Measurements from ENCODE around the gene TMEM178B.

TMEM178B gene

DNA sequence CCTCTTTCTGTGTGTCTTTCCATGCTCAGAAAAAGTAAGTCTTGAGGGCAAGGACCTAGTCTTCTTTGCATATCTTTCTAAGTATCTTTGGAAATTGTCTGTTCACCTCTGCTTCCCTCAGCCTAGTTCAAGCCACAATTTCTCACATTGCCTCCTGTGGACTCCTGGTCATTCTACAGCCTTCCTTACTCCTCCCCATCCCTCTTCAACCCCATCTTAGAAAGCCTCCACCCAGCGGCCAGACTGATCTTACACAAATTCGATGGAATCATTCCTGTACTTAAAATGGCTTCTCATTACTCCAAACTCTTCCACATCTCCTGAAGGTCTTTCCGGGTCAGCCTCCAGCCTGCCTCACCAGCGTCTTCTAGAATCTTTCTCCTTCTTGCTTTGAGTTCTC, 453.2 kb downstream of the TMEM178B start:
- Histone ChIP-seq H3K4me3 (ENCODE audit: low read depth, low read length) (no peak overlapping the region), H3K4me1 (ENCODE audit: control insufficient read depth, insufficient read depth, low read length) (no peaks in the 10 kb centered on the region), H3K27ac (ENCODE audit: extremely low read depth, low read depth, low read length) (no peak overlapping the region), H3K36me3 (ENCODE audit: control insufficient read depth in 2 of 2, insufficient read depth in 1 of 2, low read length in 2 of 2) (no peaks in the 10 kb centered on the region), H3K9me3 (ENCODE audit: control insufficient read depth, insufficient read depth, low read depth, low read length) (no peaks in the 10 kb centered on the region)
- ChIA-PET CTCF (no interaction called here), POLR2A (interaction anchor here (0.7 kb wide), 1 partner anchor 46 kb away, joined by 3 read pairs; no protein-coding TSS in a partner anchor)
- no peak for TF ChIP-seq ZNF548 (tag by site-specific recombination; IDR thresholded peaks at IDR 0.05)
- no peak for TF ChIP-seq ZSCAN16 (tag by site-specific recombination; IDR thresholded peaks at IDR 0.05)
- TF ChIP-seq ZNF433 (tag by site-specific recombination; IDR thresholded peaks at IDR 0.05; ENCODE audit: low read depth), result no peak
- TF ChIP-seq ZBTB1 (tag by site-specific recombination; IDR thresholded peaks at IDR 0.05), result no peak
- TF ChIP-seq ZNF585B (tag by site-specific recombination; IDR thresholded peaks at IDR 0.05), result no peak
- TF ChIP-seq ZNF311 (tag by site-specific recombination; IDR thresholded peaks at IDR 0.05; ENCODE audit: borderline replicate concordance), result no peak
- no peak for TF ChIP-seq ZNF2 (tag by site-specific recombination; IDR thresholded peaks at IDR 0.05)
- no peak for TF ChIP-seq HOXC10 (CRISPR knock-in tag; IDR thresholded peaks at IDR 0.05)
- no peak for TF ChIP-seq ZNF132 (tag by site-specific recombination; IDR thresholded peaks at IDR 0.05; ENCODE audit: borderline replicate concordance)

DNA sequence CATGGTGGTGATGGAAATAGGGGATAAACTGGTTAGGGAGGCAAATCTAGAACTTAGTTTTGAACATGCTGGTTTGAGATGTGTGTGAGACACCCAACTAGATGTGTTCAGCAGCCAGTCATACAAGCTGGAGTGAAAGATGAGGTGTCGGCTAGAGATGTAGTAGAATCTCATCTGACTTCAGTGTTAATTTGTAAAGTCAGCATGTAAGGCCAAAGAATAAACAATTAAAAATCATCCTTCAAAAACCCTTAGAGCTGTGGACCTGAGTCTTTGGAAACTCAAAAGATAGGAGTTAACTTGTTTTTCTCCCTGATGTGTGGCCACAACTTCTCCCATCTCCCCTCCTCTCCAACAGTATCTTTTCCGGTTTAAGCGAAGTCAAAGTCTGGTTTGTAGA, 454.5 kb downstream of the TMEM178B start:
- no peak overlapping the region for H3K27ac ChIP-seq (ENCODE audit: extremely low read depth, low read depth, low read length)
- POLR2A ChIA-PET, result no interaction called here
- H3K36me3 ChIP-seq (ENCODE audit: control insufficient read depth in 2 of 2, insufficient read depth in 1 of 2, low read length in 2 of 2), result no peaks in the 10 kb centered on the region
- no peaks in the 10 kb centered on the region for H3K9me3 ChIP-seq (ENCODE audit: control insufficient read depth, insufficient read depth, low read depth, low read length)
- CTCF ChIA-PET, result no interaction called here
- no peaks in the 10 kb centered on the region for H3K4me1 ChIP-seq (ENCODE audit: control insufficient read depth, insufficient read depth, low read length)
- H3K4me3 ChIP-seq (ENCODE audit: low read depth, low read length), result no peak overlapping the region
- TF ChIP-seq ZNF660 (tag by site-specific recombination; IDR thresholded peaks at IDR 0.05) (no peak), OVOL3 (tag by site-specific recombination; IDR thresholded peaks at IDR 0.05) (no peak), ZIC2 (tag by site-specific recombination; IDR thresholded peaks at IDR 0.05) (no peak), ZNF792 (tag by site-specific recombination; IDR thresholded peaks at IDR 0.05) (no peak), KLF8 (tag by site-specific recombination; IDR thresholded peaks at IDR 0.05) (no peak), ZNF677 (tag by site-specific recombination; IDR thresholded peaks at IDR 0.05) (no peak), ZNF501 (tag by site-specific recombination; IDR thresholded peaks at IDR 0.05) (no peak), ZNF366 (tag by site-specific recombination; conservative IDR thresholded peaks at IDR 0.05) (no peak)
- TF ChIP-seq, protein P1, sequence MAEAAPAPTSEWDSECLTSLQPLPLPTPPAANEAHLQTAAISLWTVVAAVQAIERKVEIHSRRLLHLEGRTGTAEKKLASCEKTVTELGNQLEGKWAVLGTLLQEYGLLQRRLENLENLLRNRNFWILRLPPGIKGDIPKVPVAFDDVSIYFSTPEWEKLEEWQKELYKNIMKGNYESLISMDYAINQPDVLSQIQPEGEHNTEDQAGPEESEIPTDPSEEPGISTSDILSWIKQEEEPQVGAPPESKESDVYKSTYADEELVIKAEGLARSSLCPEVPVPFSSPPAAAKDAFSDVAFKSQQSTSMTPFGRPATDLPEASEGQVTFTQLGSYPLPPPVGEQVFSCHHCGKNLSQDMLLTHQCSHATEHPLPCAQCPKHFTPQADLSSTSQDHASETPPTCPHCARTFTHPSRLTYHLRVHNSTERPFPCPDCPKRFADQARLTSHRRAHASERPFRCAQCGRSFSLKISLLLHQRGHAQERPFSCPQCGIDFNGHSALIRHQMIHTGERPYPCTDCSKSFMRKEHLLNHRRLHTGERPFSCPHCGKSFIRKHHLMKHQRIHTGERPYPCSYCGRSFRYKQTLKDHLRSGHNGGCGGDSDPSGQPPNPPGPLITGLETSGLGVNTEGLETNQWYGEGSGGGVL (tag by site-specific recombination; IDR thresholded peaks at IDR 0.05), result no peak
- TF ChIP-seq, protein P2, sequence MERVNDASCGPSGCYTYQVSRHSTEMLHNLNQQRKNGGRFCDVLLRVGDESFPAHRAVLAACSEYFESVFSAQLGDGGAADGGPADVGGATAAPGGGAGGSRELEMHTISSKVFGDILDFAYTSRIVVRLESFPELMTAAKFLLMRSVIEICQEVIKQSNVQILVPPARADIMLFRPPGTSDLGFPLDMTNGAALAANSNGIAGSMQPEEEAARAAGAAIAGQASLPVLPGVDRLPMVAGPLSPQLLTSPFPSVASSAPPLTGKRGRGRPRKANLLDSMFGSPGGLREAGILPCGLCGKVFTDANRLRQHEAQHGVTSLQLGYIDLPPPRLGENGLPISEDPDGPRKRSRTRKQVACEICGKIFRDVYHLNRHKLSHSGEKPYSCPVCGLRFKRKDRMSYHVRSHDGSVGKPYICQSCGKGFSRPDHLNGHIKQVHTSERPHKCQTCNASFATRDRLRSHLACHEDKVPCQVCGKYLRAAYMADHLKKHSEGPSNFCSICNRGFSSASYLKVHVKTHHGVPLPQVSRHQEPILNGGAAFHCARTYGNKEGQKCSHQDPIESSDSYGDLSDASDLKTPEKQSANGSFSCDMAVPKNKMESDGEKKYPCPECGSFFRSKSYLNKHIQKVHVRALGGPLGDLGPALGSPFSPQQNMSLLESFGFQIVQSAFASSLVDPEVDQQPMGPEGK (tag by site-specific recombination; IDR thresholded peaks at IDR 0.05), result no peak
